GM18498 (cell line): ENCODE results near the gene CCN5.

Experiments used
- ATAC-seq: cut with Tn5 transposase; IDR thresholded peaks from one replicate; pipeline ENCODE4 v1.9.1; 2021; ENCODE audit warnings: mild to moderate bottlenecking, moderate library complexity; ENCODE audit not compliant: unreplicated experiment

The CCN5 gene

DNA sequence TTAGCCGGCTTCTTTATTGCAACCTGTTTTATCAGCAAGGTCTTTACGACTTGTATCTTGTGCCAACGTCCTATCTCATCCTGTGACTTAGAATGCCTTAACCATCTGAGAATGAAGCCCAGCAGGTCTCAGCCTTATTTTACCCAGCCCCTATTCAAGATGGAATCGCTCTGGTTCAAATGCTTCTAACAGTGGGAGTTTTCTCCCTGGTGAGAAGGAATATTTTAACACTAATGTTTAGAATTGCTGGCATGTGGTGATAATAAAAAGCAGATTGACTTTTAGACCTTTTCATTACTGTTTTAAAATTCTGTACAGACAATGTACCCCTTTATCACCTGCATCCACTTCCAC, 20.6 kb downstream of the CCN5 start:
- no peak for ATAC-seq

GRCh38 chr20:44736170-44737021, 21.2 kb downstream of the CCN5 start:
- ATAC-seq, result no peak

DNA sequence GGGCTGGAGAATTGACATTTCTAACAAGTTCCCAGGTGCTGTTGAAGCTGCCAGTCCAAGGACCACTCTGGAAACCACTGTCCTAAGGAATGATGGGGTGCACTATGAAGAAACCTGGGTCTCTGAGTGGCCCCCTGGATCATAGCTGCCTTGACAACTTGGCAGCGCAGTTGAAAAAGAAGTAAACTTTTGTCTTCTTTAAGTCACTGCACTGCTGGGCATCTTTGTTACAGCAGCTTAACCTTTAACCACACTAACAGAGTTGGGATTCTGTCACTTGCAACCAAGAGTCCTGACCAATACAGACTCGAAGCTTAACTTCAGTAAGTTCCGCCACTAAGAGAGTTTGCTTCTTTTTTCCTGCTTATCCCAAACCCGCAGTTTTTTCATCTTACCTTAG, 21.9 kb downstream of the CCN5 start:
- ATAC-seq, result no peak

DNA sequence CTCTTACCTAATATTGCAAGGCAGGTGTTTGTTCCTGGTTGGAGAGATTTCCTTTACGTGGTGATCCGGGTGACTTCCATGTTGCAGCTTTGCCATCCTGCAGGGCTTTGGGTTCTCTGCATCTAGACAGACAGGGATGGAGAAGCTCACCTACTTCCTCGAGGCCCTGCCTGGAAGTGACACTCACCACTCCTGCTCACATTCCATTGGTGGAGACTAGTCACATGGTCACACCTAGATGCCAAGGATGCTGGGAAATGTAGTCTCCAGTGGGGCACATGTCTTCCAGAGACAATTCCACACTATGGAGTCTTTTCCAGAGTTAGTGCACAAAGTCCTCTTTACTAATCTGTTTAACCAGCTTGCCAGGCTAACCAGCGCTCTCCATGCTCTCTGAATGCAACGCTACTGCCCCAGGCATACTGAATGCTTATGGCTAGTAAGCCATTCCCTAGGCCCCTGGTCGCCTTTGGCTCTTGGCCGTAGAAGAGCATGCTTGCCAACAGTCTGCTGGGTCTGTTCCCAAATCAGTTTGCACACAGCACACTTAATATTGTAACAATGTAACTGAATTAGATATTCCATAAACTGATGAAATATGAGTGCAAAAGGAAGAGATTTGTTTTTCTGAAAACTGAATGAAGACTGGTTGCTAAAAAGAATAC, 23.8 kb downstream of the CCN5 start:
- peak; percentile 47 for ATAC-seq

DNA sequence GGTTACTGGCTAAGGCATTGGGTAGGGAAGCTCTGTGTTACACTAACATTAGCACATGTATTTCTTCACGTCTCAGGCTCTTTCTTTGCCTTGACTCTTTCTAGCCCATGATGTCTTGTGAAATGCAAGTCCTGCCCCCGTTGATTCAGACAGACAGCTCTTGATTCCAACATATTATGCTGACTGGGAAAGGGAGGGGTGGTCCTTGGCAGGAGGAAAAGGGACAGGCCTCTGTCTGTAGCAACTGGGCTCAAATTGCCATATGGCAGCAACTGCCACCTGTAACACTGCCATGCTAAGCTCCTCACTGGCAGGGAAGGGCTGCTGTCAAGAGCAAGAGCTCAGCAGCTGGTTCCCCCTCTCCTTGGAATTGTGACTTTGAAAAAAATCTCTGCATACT, 24.8 kb downstream of the CCN5 start:
- ATAC-seq, result no peak

DNA sequence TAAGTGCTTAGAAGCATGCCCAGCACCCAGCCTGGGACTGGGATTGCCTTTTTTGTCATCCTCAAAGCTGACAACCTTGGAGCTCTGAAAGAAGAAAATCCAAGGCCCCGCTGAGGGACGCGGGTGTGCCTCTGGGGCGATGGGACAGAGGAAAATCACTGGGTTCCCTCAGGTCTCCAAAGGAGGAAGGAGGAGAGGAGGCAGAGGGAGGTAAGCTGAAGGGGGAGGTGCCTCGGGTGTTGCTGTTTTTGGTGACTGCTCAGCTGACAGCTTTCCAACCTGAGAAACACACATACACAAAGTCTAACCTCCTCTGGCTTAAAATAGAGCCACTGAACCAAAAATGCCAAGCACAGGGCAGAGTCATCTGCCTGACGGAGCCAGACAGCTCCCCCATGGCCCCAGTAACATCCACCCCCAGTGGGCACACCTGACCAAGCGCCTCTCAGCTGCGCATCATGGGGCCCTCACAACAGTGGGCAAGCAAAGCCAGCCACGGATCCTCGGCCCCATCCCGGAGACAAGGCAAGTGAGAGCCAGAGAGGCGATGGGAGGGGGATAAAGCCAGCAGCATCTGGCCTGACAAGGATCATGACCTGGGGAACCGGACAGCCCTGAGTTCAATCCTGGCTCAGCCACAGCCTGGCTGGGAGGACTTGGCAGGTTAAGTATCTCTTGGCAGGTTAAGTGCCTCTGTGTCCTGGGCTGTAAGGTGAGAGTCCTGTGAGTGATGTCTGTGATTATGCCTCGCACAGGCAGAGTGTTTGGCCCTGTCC, 27.3 kb downstream of the CCN5 start:
- ATAC-seq, result no peak

DNA sequence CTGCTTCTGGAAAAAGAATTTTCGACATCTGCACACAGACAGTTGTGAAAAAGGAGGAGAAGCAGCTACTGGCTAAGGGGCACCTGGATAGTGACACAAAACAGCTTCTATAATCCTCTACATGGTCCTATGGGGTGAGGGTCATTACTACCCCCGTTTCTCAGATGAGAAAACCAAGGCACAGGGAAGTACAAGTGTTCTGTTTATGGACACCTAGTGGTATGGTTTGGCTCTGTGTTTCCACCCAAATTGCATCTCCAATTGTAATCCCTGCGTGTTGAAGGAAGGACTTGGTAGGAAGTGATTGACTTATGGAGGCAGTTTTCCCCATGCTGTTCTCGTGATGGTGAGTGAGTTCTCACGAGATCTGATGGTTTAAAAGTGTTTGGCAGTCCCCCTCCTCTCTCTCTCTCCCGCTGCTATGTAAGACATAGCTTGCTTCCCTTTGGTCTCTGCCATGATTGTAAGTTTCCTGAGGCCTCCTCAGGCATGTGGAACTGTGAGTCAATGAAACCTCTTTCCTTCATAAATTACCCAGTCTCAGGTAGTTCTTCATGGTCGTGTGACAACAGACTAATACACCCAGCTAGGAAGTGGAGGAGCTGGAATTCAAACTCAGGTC, 28.0 kb downstream of the CCN5 start:
- ATAC-seq, result no peak

DNA sequence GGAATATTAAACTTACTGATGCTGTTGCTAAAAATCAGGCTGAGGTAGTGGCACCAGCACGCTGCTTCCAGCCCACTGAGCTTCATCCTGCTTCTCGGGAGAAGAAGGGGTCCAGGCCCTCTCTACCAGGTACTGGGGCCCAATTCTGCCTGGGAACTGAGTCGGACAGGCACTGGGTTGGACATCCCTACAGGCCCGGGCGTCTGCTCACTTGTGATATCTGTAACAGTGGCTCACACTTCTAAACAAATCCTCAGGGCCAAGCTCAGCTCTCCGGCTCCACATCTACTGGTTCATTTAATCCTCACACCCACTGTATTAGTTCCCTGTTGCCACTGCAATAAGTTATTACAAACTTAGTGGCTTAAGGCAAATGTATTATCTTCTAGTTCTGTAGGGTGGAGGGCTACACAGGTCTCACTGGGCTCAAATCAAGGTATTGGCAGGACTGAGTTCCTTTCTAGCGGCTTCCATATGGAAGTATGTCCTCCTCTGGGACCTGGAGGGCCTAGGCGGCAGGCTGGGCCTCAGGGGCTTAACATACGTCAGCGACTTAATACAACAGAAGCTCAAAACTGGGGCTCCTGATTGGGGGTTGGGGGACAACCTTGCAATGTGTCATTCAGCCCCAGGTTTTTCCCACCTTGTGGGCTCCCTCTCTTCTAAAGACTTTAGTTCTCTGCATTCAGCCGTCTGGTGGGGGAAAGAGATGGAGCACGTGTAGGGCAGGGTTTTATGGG, 28.9 kb downstream of the CCN5 start:
- no peak for ATAC-seq

- no peak for ATAC-seq
Observed at GRCh38 chr20:44745122-44745597, 30.0 kb downstream of the CCN5 start.

- ATAC-seq, result no peak
Observed at GRCh38 chr20:44745598-44746366, 30.6 kb downstream of the CCN5 start, which contains the start of gene KCNK15. Gene KCNK15 (plus strand): TSS chr20:44745865. CDS start chr20:44745911, 46 bp downstream.

DNA sequence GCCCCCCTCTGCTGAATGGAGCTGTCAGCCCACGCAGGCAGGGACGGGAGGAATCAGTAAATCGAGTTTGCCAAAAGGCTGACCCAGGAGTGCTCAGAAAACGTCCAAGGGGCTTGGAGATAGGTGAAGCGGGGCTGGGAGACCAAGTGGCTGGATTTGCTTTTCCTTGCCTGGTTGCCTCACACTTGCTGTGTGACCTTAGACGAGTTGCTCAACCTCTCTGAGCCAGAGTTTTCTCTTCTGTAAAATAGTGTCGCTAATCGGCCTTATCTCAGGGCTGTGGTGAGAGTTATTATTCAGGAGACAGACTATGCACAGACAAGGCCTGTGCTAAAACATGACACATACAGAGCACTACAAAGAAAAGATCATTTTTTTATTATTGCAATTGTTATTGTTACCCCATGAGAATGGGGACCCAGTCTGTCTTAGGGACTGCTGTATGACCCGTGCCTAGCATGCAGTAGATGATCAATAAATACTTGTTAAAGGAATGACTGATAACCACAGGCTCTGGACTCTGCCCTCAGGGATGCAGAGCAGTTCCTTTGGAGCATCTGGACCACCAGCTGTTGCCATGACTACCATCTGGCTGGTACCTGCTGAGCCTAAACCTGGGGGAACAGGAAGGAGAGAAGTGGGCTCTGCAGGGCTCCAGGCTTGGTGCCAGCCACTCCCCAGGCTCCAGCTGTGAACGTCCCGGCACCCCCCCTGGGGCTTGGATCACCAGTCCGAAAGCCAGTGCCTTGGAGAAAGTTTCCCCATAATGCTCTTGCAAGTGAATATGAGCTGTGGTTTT, 31.4 kb downstream of the CCN5 start:
- ATAC-seq, result no peak

- no peak for ATAC-seq
Observed at GRCh38 chr20:44747166-44748004, 32.2 kb downstream of the CCN5 start.

GRCh38 chr20:44748005-44748370, 32.8 kb downstream of the CCN5 start:
- no peak for ATAC-seq

- no peak for ATAC-seq
Observed at GRCh38 chr20:44750081-44750805, 35.1 kb downstream of the CCN5 start.

DNA sequence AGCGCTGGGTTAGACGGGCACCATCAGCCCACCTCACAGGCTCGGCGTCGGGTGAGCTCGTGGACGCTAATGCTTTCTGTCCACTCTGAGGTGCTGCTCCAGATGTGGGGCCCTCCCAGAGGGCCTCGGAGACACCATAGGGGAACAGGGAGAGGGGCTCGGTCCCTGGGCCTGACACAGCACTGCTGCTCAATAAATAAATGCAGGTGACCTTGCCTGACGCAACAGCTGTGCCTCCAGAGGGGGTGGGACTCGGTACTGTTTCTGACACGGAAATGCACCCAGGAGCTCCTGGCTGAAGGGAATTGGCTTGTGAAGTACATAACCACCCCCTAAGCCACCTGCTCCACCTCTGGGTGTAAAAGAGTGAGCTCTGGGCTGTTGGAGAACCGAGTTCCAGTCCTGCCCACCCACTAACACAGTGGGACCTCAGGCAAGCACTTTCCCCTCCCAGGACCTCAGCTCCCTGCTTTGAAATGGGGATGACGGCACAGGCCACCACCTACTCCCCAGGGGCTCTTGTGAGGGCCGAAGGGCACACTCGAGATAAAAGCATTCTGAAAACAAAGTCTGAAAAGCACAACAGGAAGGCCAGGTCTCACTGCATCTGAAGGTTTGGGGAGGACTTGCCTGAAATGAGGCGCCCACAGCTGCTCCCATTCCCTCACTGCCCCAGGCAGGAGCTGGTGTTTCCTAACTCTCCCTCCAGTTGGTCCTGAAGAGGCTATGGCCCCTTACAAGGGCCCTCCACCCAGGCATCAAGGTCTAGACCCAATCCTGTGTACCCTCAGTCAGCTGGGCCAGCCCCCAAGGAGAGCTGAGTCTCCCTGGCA, 37.1 kb downstream of the CCN5 start:
- no peak for ATAC-seq

DNA sequence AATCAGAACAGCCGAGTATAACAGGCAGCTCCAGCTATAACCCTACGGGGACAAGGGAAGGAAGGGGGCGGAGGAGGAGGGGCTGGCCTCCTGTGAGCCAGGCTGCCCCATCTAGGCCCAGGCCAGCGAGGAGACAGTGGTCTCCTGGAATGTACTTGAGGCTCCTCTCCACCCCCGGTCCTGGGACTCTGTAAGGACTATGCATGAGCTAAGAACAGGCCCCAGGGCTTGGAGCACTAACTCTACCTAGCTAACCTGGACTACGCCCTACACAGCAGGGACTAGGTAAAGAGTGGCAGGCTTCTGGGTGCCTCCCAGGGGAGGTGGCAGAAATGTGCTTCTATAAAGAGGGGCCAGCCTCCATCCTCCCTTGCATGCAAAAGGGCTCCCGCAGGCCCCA, 39.4 kb downstream of the CCN5 start:
- no peak for ATAC-seq
